Activated CD8-positive, alpha-beta memory T cell treated with anti-CD3 and anti-CD28 coated beads for 24 hours (primary cell): ENCODE data around the gene CPTP.
"Not testable (repeated sequence)": the region's sequence is repeated elsewhere in the genome, so short reads cannot be mapped to it uniquely, and the experiment has no call there.

ENCODE experiments used
- DNase-seq: peaks from one replicate; pipeline ENCODE4 v3.0.0-alpha.2; 2020

CPTP gene

GRCh38 chr1:1352786-1353388 is 28.3 kb downstream of the CPTP start:
- no peak for DNase-seq

- DNase-seq: no peak
Measured at GRCh38 chr1:1353389-1354151, 29.0 kb downstream of the CPTP start.

- DNase-seq: no peak
Measured at GRCh38 chr1:1354271-1355247, 30.0 kb downstream of the CPTP start.

DNA sequence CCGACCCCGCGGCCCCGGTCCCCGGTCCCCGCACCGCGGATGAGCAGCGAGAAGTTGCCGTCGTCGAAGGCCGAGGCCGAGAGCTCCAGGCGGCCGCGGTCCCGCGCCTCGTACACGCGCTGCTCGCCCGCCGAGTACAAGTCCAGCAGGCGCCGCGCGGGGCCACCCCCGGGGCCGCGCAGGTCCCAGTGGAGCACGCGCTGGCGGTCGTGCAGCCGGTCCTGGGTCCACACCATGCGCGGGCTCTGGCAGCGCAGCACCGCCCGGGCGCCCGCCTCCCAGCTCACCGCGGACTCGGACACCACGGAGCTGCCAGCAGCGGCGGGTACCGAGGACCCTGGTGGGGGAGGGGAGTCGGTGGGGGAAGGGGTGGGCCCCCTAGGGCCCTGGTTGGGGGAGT is 30.8 kb downstream of the CPTP start:
- DNase-seq: no peak

DNA sequence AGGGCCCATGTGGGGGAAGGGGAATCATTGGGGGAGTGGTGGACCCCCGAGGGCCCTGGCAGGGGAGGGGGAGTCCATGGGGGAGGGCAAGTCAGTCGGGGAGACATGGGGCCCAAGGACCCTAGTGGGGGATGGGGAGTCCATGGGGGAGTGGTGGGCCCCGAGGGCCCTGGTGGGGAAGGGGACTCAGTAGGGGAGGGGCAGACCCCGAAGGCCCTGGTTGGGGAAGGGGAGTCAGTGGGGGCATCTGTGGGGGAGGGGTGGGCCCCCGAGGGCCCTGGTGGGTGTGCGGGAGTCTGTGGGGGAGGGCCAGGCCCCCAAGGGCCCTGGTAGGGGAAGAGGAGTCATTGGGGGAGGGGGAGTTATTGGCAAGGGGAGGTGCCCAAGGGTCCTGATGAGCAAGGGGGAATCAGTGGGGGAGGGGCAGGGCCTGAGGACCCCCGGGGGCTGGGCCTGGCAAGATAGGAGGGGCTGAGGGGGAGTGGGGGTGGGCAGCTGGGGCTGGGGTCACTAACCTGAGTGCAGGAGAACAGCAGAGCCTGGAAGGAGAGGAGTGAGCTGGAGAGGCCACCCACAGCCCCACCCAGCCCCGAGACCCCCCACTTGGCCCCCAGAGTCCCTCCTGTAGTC is 31.7 kb downstream of the CPTP start:
- DNase-seq: no peak

- no peak for DNase-seq
Measured at GRCh38 chr1:1356796-1357401, 32.3 kb downstream of the CPTP start.

DNA sequence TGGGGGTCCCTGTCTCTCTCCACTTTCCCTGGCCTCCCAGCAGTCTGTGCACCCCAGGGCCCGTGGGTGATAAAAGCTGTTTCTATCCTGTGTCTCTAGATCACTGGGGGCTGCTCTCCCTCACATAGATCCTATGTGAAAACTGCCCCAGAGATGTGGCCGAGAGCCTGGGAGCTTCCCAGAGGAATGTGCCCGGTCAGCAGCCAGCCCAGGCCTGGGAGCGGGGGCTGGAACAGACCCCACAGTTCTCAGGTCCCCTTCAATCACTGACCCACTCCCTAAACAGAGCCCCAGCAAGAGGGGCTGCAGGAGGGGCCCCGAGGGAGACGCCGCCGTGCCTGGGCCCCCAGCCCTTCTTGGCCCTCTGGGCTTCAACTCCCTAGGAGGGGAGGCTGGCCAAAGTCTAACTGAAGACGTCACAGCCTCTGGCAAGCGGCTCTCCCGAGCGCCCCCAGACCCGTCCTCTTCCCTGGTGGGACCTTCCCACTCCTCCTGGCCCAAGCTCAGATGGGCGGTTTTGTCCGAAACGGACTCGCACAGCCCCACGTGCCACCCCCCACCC is 33.4 kb downstream of the CPTP start:
- DNase-seq: no peak

- no peak for DNase-seq
Measured at GRCh38 chr1:1358433-1359271, 34.0 kb downstream of the CPTP start, which contains the start of gene MXRA8. MXRA8 (minus strand) TSS chr1:1358555; CDS start chr1:1358504, 51 bp downstream.

- DNase-seq: no peak
Measured at GRCh38 chr1:1359308-1359663, 34.7 kb downstream of the CPTP start.

GRCh38 chr1:1359664-1360468 is 35.3 kb downstream of the CPTP start:
- no peak for DNase-seq

- no peak for DNase-seq
Measured at GRCh38 chr1:1360506-1361169, 36.0 kb downstream of the CPTP start.

GRCh38 chr1:1361233-1361981 is 36.8 kb downstream of the CPTP start:
- no peak for DNase-seq

- DNase-seq: no peak
Measured at GRCh38 chr1:1361982-1362423, 37.4 kb downstream of the CPTP start.

GRCh38 chr1:1364266-1364665 is 39.7 kb downstream of the CPTP start:
- DNase-seq: no peak

GRCh38 chr1:1365875-1366698 is 41.5 kb downstream of the CPTP start:
- DNase-seq: no peak

GRCh38 chr1:1366699-1367066 is 42.1 kb downstream of the CPTP start:
- DNase-seq: no peak

GRCh38 chr1:1367315-1367714 is 42.7 kb downstream of the CPTP start:
- no peak for DNase-seq

- not testable (repeated sequence) for DNase-seq
Measured at GRCh38 chr1:1370094-1370493, 45.5 kb downstream of the CPTP start.
